H1 (cell line): Measurements from ENCODE around the gene VRK2. TPM values are rescaled to one million over a fixed set of nuclear protein-coding genes. Genes with fewer than 3 reads are reported as not detected.

Experiments used
- EGR1 ChIP-seq: IDR thresholded peaks from 2 replicates; pipeline ENCODE4 v1.6.1; 2011; ENCODE audit warnings: low read depth, low read length, borderline replicate concordance
- TBP ChIP-seq: IDR thresholded peaks from 2 replicates; pipeline ENCODE4 v1.6.1; 2011; ENCODE audit warnings: low read depth, low read length, improper control_type of control experiment
- YY1 ChIP-seq: IDR thresholded peaks from 2 replicates; pipeline ENCODE4 v1.6.1; 2011; ENCODE audit warnings: low read depth, mild to moderate bottlenecking, low read length
- polyA plus RNA-seq, 7 experiments: library from polyadenylated mRNA; depleted of rRNA in 3 of 7; stranded (reverse) in 5 of 7; unstranded in 2 of 7; fragments of >200 nt in 5 of 7; fragments of 200-250 nt in 2 of 7; gene quantifications; 1 replicate in 5 of 7; 2 replicates in 1 of 7; 4 replicates in 1 of 7; pipeline versions ENCODE4 v1.2.1 to v1.2.3, GENCODE V29; 2011 to 2013; ENCODE audit warnings: missing spikeins in 2 of 7, mixed read lengths in 2 of 7
- total RNA-seq: library from RNA; stranded (reverse); fragmentation: NEBNext Ultra II Directional; extraction: Animal tissue kit (Norgen Biotek cat#: 25700); gene quantifications from 2 replicates; pipeline ENCODE4 v1.2.1, GENCODE V29; 2021

VRK2 gene
- total and polyA plus RNA-seq, 2 of the 8 experiments (the other 6 are each of a cell fraction or from before 2014, with no cell fraction given), result 7.6 to 27.8 TPM

DNA sequence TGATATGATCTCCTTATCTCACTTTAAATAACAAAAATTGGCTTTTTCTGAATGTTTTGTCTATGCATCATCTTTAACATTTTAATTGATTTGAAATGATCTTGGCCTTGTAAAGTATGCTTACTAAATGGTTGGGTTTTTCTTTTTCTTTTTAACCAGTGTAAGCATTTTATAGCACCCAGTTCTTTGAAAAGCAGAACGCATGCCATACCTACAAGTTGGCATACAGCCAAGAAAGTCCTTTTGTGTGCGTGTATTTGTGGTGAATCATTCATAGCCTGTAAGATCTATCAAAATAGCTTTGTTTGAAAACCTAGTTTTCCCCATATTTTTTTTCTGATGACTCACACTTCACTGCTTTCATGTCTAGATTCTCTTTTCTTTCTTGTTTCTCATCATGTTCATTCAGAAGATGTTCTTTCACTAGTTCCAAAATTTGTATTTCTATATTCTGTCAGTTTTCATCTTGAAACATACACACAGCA, 4.1 kb upstream of the VRK2 start (continued):
- TF ChIP-seq YY1 (no peak), TBP (no peak), EGR1 (no peak)
- TF ChIP-seq, all 59 proteins: peak for 0
